Pancreas (tissue), 10 donors: Measurements from ENCODE around the gene NFIC. TPM values are rescaled to one million over a fixed set of nuclear protein-coding genes. Genes with fewer than 3 reads are reported as not detected.
"Not testable (repeated sequence)": the region's sequence is repeated elsewhere in the genome, so short reads cannot be mapped to it uniquely, and the experiment has no call there.

Experiments
- ATAC-seq, 4 donors: fragments of 200-7000 bp; cut with Tn5 transposase; one replicate each; pipeline versions ENCODE4 v1.8.0 to v1.9.1; 2020; ENCODE audit warnings: mild to moderate bottlenecking in 4 of 4, moderate library complexity in 4 of 4
- DNase-seq, 6 donors: peaks; one replicate each; pipeline ENCODE4 v3.0.0-alpha.2; 2020
- FAIRE-seq: peaks from 2 replicates; lab custom pipeline; 2012; peaks lifted over from hg19 to GRCh38; lab: Jason Lieb, UNC
- H3K27ac ChIP-seq, 4 donors: fragments of 200-600 bp; sonication (generic); 1 replicate in 3 of 4; 2 replicates in 1 of 4; pipeline versions ENCODE4 v1.5.0 to v1.8.0; 2020
- H3K27me3 ChIP-seq, 4 donors: fragments of 200-600 bp; one replicate each; pipeline ENCODE4 v1.8.0; 2021
- H3K36me3 ChIP-seq, 3 donors: fragments of 200-600 bp; sonication (generic) in 1 of 3; one replicate each; pipeline versions ENCODE4 v1.5.0 to v1.8.0; 2020 to 2021
- H3K4me1 ChIP-seq, 3 donors: fragments of 200-600 bp; one replicate each; pipeline ENCODE4 v1.8.0; 2021
- H3K4me3 ChIP-seq, 4 donors: fragments of 200-600 bp; sonication (generic) in 2 of 4; one replicate each; pipeline versions ENCODE4 v1.5.0 to v1.8.0; 2020 to 2021
- H3K9me3 ChIP-seq, 4 donors: fragments of 200-600 bp; one replicate each; pipeline ENCODE4 v1.8.0; 2021
- WGBS, 2 donors: extraction: QIAGEN DNeasy Blood & Tissue Kit; methylation state at CpG; one replicate each; pipeline ENCODE4 v1.1.7; 2013; 5-methylcytosine and 5-hydroxymethylcytosine counted together
- intact Hi-C, 3 donors: fragments of 100-400 bp; cut with DNase I; formaldehyde crosslinking; loops; one replicate each; pipeline versions ENCODE4 v1.11.1 to v1.14.2; 2022
- polyA plus RNA-seq, 2 donors: library from polyadenylated mRNA; stranded (reverse); fragments of 200-250 nt; gene quantifications; one replicate each; pipeline ENCODE4 v1.2.3, GENCODE V29; 2013
- total RNA-seq, 6 donors: library from RNA; stranded (reverse); fragmentation: NEBNext Ultra II Directional in 4 of 6; extraction: Animal tissue kit (Norgen Biotek cat#: 25700) in 4 of 6; gene quantifications; one replicate each; pipeline versions ENCODE4 v1.2.1 to v1.2.4, GENCODE V29; 2021 to 2023
- TF ChIP-seq, protein P1 (sequence below), 4 donors: fragments of 200-600 bp; sonication (generic) in 3 of 4; IDR thresholded peaks; one replicate each; pipeline versions ENCODE4 v1.5.0 to v1.8.0; 2021; ENCODE audit warnings: antibody characterized with exemption in 4 of 4
- donor health status: healthy with polysubstance abuse.
- donor health status: DM: no; HTN: no; CAD: no; lungs with moderate emphysema.
- donor health status: DM: no; HTN: no; CAD: no.
- donor health status: control.
- donor health status: control.
- donor health status: Bipolar disorder and iron deficiency.
- donor health status: DM: yes; HTN: yes; CAD: no.
- donor health status: DM: no; HTN: no; CAD: no.
- donor health status: DM: no; HTN: no; CAD: no.
- donor health status: DM: yes; HTN: yes; CAD: no.

Gene NFIC
- total and polyA plus RNA-seq, 8 donors = 21.3 to 203 (median 115) TPM

DNA sequence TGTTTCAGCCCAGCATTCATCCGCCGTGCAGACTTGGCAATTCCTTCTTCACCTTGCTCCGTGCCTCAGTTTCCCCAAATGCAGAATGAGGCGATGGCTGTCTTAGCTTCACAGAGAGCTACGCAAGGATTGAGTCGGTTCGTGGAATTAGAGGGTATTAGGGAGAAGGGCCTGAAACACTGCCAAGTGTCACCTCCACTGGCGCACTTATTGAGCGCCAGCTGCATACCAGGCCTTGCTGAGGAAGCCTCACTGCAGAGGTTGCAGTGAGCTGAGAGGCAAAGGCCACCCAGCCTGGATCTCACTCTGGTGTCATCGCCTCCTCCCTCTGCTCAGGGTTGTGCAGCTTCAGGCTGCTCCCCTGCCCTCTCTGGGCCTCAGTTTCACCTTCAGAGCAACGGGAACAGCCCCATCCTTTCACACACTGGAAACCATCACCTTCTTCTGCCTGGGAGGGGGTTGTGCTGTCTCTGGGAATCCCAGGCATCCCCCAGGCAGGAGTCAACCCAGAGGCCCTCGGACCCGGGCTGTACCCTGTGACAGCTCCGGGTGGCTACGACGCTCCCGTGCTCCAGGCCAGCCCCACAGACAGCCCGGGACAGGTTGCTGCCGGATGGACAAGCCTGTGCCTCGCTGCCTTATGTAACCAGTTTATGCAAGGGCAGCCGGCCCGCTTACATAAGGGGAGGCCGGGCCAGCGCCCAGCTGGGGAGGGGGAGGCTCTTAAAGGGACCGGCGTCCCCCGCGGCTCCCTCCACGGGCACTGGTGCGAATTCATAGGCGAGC lies 31.9 kb downstream of the NFIC start:
- TF ChIP-seq, protein P1, sequence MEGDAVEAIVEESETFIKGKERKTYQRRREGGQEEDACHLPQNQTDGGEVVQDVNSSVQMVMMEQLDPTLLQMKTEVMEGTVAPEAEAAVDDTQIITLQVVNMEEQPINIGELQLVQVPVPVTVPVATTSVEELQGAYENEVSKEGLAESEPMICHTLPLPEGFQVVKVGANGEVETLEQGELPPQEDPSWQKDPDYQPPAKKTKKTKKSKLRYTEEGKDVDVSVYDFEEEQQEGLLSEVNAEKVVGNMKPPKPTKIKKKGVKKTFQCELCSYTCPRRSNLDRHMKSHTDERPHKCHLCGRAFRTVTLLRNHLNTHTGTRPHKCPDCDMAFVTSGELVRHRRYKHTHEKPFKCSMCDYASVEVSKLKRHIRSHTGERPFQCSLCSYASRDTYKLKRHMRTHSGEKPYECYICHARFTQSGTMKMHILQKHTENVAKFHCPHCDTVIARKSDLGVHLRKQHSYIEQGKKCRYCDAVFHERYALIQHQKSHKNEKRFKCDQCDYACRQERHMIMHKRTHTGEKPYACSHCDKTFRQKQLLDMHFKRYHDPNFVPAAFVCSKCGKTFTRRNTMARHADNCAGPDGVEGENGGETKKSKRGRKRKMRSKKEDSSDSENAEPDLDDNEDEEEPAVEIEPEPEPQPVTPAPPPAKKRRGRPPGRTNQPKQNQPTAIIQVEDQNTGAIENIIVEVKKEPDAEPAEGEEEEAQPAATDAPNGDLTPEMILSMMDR (IDR thresholded peaks at IDR 0.05) = no peak
- WGBS, 2 donors = 21 to 24% methylated on average over 27 to 31 of the region's 31 CpGs
- no peaks in the 10 kb centered on the region for H3K27me3 ChIP-seq
- peak overlapping the region in 3 of 4 donors; percentile 4 to 33 (median 31) for H3K4me3 ChIP-seq
- H3K27ac ChIP-seq = peak overlapping the region; percentile 72 to 100 (median 76)
- peak; percentile 75 to 84 (median 80) for ATAC-seq
- no peaks in the 10 kb centered on the region for H3K9me3 ChIP-seq
- intact Hi-C loops = no loop called here
- H3K36me3 ChIP-seq = no peaks in the 10 kb centered on the region
- H3K4me1 ChIP-seq = peaks cover 23 to 36% (median 27%) of the 10 kb centered on the region in 3 donors
- peak; percentile 78 to 95 (median 85) for DNase-seq
- FAIRE-seq = no peak

DNA sequence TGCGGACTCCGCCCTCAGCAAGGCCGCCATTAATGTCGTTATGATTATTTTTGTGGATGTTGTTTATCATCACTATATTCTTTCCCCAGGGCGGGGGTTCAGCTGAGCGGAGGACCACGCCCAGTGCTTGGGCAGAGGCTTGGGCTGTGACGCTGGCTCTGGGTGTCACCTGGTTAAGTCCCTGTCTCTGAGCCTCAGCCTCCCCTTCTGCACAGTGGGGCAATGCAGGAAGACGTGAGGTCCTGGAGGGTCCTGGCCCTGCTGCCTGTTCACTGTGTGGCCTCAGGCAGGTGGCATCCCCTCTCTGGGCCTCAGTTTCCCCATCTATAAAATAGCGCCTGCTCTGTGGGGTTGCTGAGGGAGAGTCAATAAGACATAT lies 32.5 kb downstream of the NFIC start:
- H3K36me3 ChIP-seq = no peaks in the 10 kb centered on the region
- no peaks in the 10 kb centered on the region for H3K27me3 ChIP-seq
- no peak for DNase-seq
- H3K27ac ChIP-seq = peak overlapping the region; percentile 72 to 100 (median 76)
- intact Hi-C loops = no loop called here
- FAIRE-seq = no peak
- WGBS, 2 donors = 42 to 44% methylated on average over 10 of the region's 10 CpGs
- peak overlapping the region in 1 of 4 donors; percentile 31 for H3K4me3 ChIP-seq
- peak in 3 of 4 donors; percentile 0 to 3 (median 1) for ATAC-seq
- H3K9me3 ChIP-seq = no peaks in the 10 kb centered on the region
- peaks cover 25 to 38% (median 31%) of the 10 kb centered on the region in 3 donors for H3K4me1 ChIP-seq
- TF ChIP-seq, protein P1 (IDR thresholded peaks at IDR 0.05) = no peak

DNA sequence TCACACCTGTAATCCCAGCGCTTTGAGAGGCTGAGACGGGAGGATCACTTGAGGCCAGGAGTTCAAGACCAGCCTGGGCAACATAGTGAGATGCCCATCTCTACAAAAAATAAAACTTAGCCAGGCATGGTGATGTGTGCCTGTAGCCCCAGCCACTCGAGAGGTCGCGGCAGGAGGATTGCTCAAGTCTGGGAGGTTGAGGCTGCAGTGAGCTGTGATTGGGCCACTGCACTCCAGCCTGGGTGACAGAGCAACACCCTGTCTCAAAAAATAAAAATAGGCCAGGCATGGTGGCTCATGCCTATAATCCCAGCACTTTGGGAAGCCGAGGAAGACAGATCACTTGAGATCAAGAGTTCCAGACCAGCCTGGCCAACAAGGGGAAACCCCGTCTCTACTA lies 32.9 kb downstream of the NFIC start:
- H3K27ac ChIP-seq = peak overlapping the region in 3 of 4 donors; percentile 75 to 100 (median 78)
- FAIRE-seq, H3K9me3 ChIP-seq, H3K4me3 ChIP-seq, H3K36me3 ChIP-seq, ATAC-seq, H3K27me3 ChIP-seq, DNase-seq, intact Hi-C loops: not testable (repeated sequence)
- 87 to 91% methylated on average over 7 of the region's 7 CpGs for WGBS, 2 donors
- H3K4me1 ChIP-seq = peaks cover 25 to 38% (median 31%) of the 10 kb centered on the region in 3 donors

DNA sequence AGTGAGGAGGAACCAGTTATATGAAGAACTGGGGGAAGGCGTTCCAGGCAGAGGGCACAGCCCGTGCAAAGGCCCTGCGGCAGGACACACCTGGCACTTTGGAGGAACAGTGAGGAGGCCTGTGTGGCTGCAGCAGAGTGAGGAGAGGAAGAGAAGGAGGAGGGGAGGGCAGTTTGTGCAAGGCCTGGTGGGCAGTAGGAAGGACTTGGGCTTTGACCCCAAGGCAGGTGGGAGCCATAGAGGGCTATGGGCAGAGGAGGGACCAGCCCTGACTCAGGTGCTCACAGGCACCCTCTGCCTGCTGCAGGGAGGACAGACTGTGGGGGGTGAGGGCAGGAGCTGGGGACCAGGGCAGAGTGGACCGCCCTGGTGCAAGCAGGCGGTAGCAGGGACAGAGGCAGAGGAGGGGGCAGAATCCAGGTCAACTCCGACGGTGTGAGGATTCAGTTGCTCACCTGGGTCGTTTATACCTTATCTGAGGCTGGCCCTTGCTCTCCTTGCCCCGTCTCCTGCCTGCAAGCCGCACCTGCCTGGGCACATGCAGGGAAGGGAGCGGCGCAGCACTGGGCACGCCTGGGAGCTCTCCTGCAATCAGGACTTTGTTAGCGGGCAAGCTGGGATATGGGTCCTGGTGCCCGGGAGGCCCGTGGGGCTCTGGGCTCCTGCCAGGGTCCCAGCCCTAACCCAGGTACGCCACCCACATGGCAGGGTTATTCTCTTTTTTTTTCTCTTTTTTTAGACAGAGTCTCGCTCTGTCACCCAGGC lies 34.8 kb downstream of the NFIC start:
- FAIRE-seq (no peak), ATAC-seq (no peak), DNase-seq (no peak)
- TF ChIP-seq, protein P1 (IDR thresholded peaks at IDR 0.05) = no peak
- intact Hi-C loops = loop anchor here in 1 of 3 donors (10.0 kb wide), 1 partner anchor 56 kb away; no protein-coding TSS in a partner anchor
- Histone ChIP-seq H3K36me3 (no peaks in the 10 kb centered on the region), H3K9me3 (no peaks in the 10 kb centered on the region), H3K4me1 (peaks cover 29 to 47% (median 35%) of the 10 kb centered on the region in 3 donors), H3K4me3 (no peak overlapping the region), H3K27me3 (no peaks in the 10 kb centered on the region), H3K27ac (peak overlapping the region; percentile 17 to 100 (median 53))
- WGBS, 2 donors = 57 to 66% methylated on average over 16 to 18 of the region's 18 CpGs
